K562 (cell line): ENCODE measurements around the gene RPS6KA2. TPM values are rescaled to one million over a fixed set of nuclear protein-coding genes. Genes with fewer than 3 reads are reported as not detected.

Experiments
- ATAC-seq: fragments of 200-7000 bp; cut with Tn5 transposase; 3 replicates; pipeline ENCODE4 v1.9.1; 2020; ENCODE audit warnings: moderate library complexity
- BruUV-seq: library from RNA; stranded (reverse); fragments of 400-500 nt; replicated peaks from 2 replicates; lab custom pipeline; 2021; lab: Mats Ljungman, UMichigan
- CTCF ChIA-PET: fragments of 300-600 bp; formaldehyde crosslinking; extraction: SDS; loops from one replicate; lab custom pipeline; 2021; ENCODE audit warnings: low intra/inter-chr PET ratio; lab: Yijun Ruan, JAX
- POLR2A ChIA-PET: fragments of 300-600, 350-650 bp; sonication (Branson Sonifier 250); formaldehyde crosslinking; extraction: SDS; loops from one replicate; lab custom pipeline; 2021; ENCODE audit warnings: antibody characterized with exemption, inconsistent platforms; lab: Yijun Ruan, JAX
- DNase-seq, 4 experiments: peaks; one replicate each; pipeline versions ENCODE4 v3.0.0 to v3.0.0-alpha.2; 2011 to 2018; ENCODE audit warnings: low spot score in 3 of 4, mixed read lengths in 3 of 4; ENCODE audit errors: extremely low read depth in 1 of 4
- FAIRE-seq: peaks from 2 replicates; lab custom pipeline; 2011; peaks lifted over from hg19 to GRCh38; lab: Jason Lieb, UNC
- H2AFZ ChIP-seq: 2 replicates; pipeline ENCODE4 v1.6.0; 2011; ENCODE audit warnings: low read depth, low read length, control low read depth, inconsistent platforms
- H3K27ac ChIP-seq: fragments of 200-600 bp; 3 replicates; pipeline ENCODE4 v1.8.0; 2011; ENCODE audit warnings: low read depth, mild to moderate bottlenecking, control low read depth, inconsistent platforms, low read length, moderate library complexity, mixed read lengths; ENCODE audit errors: extremely low read depth
- H3K27me3 ChIP-seq, 2 experiments: fragments of 300-600 bp in 1 of 2; 2 replicates in 1 of 2; 3 replicates in 1 of 2; pipeline versions ENCODE4 v1.6.0 to v1.8.0; 2011; ENCODE audit warnings: inconsistent platforms in 2 of 2, low read length in 2 of 2, mild to moderate bottlenecking in 1 of 2, mixed read lengths in 1 of 2, moderate library complexity in 1 of 2; ENCODE audit not compliant: control insufficient read depth in 2 of 2, insufficient read depth in 2 of 2
- H3K36me3 ChIP-seq: fragments of 300-600 bp; 3 replicates; pipeline ENCODE4 v1.8.0; 2011; ENCODE audit warnings: mild to moderate bottlenecking, low read length, inconsistent platforms; ENCODE audit not compliant: control insufficient read depth, insufficient read depth
- H3K4me1 ChIP-seq, 2 experiments: fragments of 200-600 bp in 1 of 2; replicated peaks in 1 of 2; 2 replicates in 1 of 2; 3 replicates in 1 of 2; pipeline versions ENCODE4 v1.5.1 to v1.8.0; 2011; ENCODE audit warnings: inconsistent platforms in 2 of 2, low read length in 2 of 2, mild to moderate bottlenecking in 1 of 2, mixed read lengths in 1 of 2, moderate library complexity in 1 of 2; ENCODE audit not compliant: control insufficient read depth in 2 of 2, insufficient read depth in 2 of 2
- H3K4me2 ChIP-seq: 2 replicates; pipeline ENCODE4 v1.6.1; 2011; ENCODE audit warnings: low read length, control low read depth, inconsistent platforms, mixed read lengths; ENCODE audit not compliant: insufficient read depth
- H3K4me3 ChIP-seq: fragments of 200-600 bp; sonication (generic), shearing (Covaris generic); 2 replicates; pipeline ENCODE4 v1.5.1; 2016; ENCODE audit warnings: control low read depth, inconsistent platforms
- H3K79me2 ChIP-seq: fragments of 200-600 bp; 3 replicates; pipeline ENCODE4 v1.8.0; 2011; ENCODE audit warnings: low read length, inconsistent platforms; ENCODE audit not compliant: control insufficient read depth, insufficient read depth
- H3K9ac ChIP-seq, 2 experiments: 2 replicates each; pipeline versions ENCODE4 v1.6.0 to v1.6.1; 2011; ENCODE audit warnings: low read depth in 2 of 2, low read length in 2 of 2, control low read depth in 1 of 2, inconsistent platforms in 1 of 2, mild to moderate bottlenecking in 1 of 2, mixed read lengths in 1 of 2; ENCODE audit not compliant: insufficient read depth in 1 of 2
- H3K9me1 ChIP-seq: one replicate; pipeline ENCODE4 v1.6.0; 2011; ENCODE audit warnings: inconsistent platforms, mild to moderate bottlenecking, low read length, moderate library complexity; ENCODE audit not compliant: control insufficient read depth, insufficient read depth
- H3K9me3 ChIP-seq: replicated peaks from 2 replicates; pipeline ENCODE4 v1.5.1; 2011; ENCODE audit warnings: low read depth, low read length, inconsistent platforms; ENCODE audit not compliant: control insufficient read depth, insufficient read depth
- H4K20me1 ChIP-seq: replicated peaks from 2 replicates; pipeline ENCODE4 v1.6.1; 2011; ENCODE audit warnings: low read length, inconsistent platforms, mixed read lengths; ENCODE audit not compliant: control insufficient read depth, insufficient read depth
- BRF1 ChIP-seq: IDR thresholded peaks from 3 replicates; pipeline ENCODE4 v1.6.1; 2011; ENCODE audit warnings: borderline replicate concordance, mild to moderate bottlenecking; ENCODE audit not compliant: insufficient read length; ENCODE audit errors: extremely low read depth
- DMBX1 ChIP-seq: fragments of 250-450 bp; sonication (Bioruptor Pico); IDR thresholded peaks from 2 replicates; pipeline ENCODE4 v1.8.0; 2022; ENCODE audit warnings: inconsistent platforms, mild to moderate bottlenecking, moderate library complexity, borderline replicate concordance
- GATA2 ChIP-seq: sonication (generic); formaldehyde crosslinking; IDR thresholded peaks from 2 replicates; pipeline ENCODE4 v1.4.0; 2020; ENCODE audit warnings: mild to moderate bottlenecking, missing genetic modification reagents
- POLR2G ChIP-seq: fragments of 200-400 bp; formaldehyde crosslinking; IDR thresholded peaks from 2 replicates; pipeline ENCODE4 v1.6.1; 2017; ENCODE audit warnings: low read depth, mild to moderate bottlenecking, antibody characterized with exemption, low read length, moderate library complexity
- RFX5 ChIP-seq: IDR thresholded peaks from 2 replicates; pipeline ENCODE4 v1.6.1; 2011; ENCODE audit warnings: low read depth, mild to moderate bottlenecking, improper control_type of control experiment, low read length
- SRSF3 ChIP-seq: fragments of 200-400 bp; formaldehyde crosslinking; IDR thresholded peaks from 2 replicates; pipeline ENCODE4 v1.6.1; 2016; ENCODE audit warnings: mild to moderate bottlenecking, low read length, moderate library complexity; ENCODE audit not compliant: insufficient read depth
- ZNF318 ChIP-seq, 2 experiments: fragments of 450-650 bp; IDR thresholded peaks; 2 replicates each; pipeline ENCODE4 v1.6.1; 2016; ENCODE audit warnings: mild to moderate bottlenecking in 2 of 2, borderline replicate concordance in 1 of 2, low read depth in 1 of 2, moderate library complexity in 1 of 2
- ZNF347 ChIP-seq: fragments of 450-650 bp; formaldehyde crosslinking; IDR thresholded peaks from 2 replicates; pipeline ENCODE4 v1.4.0; 2020; ENCODE audit warnings: low read depth, mild to moderate bottlenecking, moderate library complexity
- WGBS: fragments of 100-300 bp; shearing (Covaris generic); methylation state at CpG from one replicate; pipeline ENCODE4 v1.1.6; 2016; ENCODE audit warnings: low coverage, mixed read lengths; ENCODE audit not compliant: insufficient coverage; ENCODE audit errors: missing lambda C conversion rate; 5-methylcytosine and 5-hydroxymethylcytosine counted together
- in situ Hi-C: fragments of 300-500 bp; cut with MboI; formaldehyde crosslinking; loops from 4 replicates; pipeline ENCODE4 v1.15.0; 2018; ENCODE audit warnings: inconsistent platforms, mixed read lengths
- intact Hi-C: fragments of 100-400 bp; cut with micrococcal nuclease; formaldehyde crosslinking; loops from 2 replicates; pipeline ENCODE4 v1.14.2; 2022
- polyA plus RNA-seq, 8 experiments: library from polyadenylated mRNA; depleted of rRNA in 4 of 8; stranded (reverse) in 5 of 8; unstranded in 3 of 8; fragments of >200 nt; fragmentation: Nextera tagmentation in 2 of 8; fragmentation: Illumina TruSeq in 1 of 8; extraction: Ambion mirVana in 2 of 8; extraction: Trizol in 1 of 8; gene quantifications; 2 replicates each; pipeline versions ENCODE4 v1.2.1 to v1.2.3, GENCODE V29; 2011 to 2014; ENCODE audit warnings: inconsistent platforms in 1 of 8, missing spikeins in 1 of 8
- total RNA-seq, 7 experiments: library from RNA; depleted of rRNA in 6 of 7; stranded (reverse); fragments of >200 nt in 6 of 7; fragmentation: Illumina TruSeq in 2 of 7; extraction: Trizol in 2 of 7; gene quantifications; 2 replicates each; pipeline versions ENCODE4 v1.2.1 to v1.2.3, GENCODE V29; 2011 to 2021; ENCODE audit warnings: low replicate concordance in 1 of 7

Gene RPS6KA2
- total and polyA plus RNA-seq, 9 of the 15 experiments (the other 6 are each of a cell fraction or from before 2014, with no cell fraction given): 0.29 to 1.00 (median 0.53) TPM

- POLR2A ChIA-PET: interaction anchor here (0.7 kb wide), 1 partner anchor 95 kb away, joined by 3 read pairs; no protein-coding TSS in a partner anchor
- DNase-seq: no peak
- Histone ChIP-seq H3K9me1 (no peaks in the 10 kb centered on the region), H3K27ac (no peak overlapping the region), H3K4me3 (no peak overlapping the region), H3K9me3 (no peaks in the 10 kb centered on the region), H3K4me1 (no peaks in the 10 kb centered on the region; a peak in 1 of 5 replicates), H3K36me3 (no peaks in the 10 kb centered on the region), H3K27me3 (peaks cover 30 to 64% of the 10 kb centered on the region in 2 experiments), H2AFZ (no peak overlapping the region), H4K20me1 (peaks cover 3% of the 10 kb centered on the region; the same call in 1 of the 2 replicates), H3K9ac (no peak overlapping the region), H3K79me2 (no peaks in the 10 kb centered on the region), H3K4me2 (no peak overlapping the region)
- intact Hi-C loops (no loop called here), in situ Hi-C loops (no loop called here)
- CTCF ChIA-PET: no interaction called here
- WGBS: 0% methylated on average over 18 of the region's 18 CpGs
- no TSS peak for BruUV-seq
- no peak for FAIRE-seq
- ATAC-seq: no peak
- no peak for TF ChIP-seq POLR2G
- TF ChIP-seq GATA2 (CRISPR knock-in tag): no peak
- TF ChIP-seq ZNF318 (IDR thresholded peaks at IDR 0.05; ENCODE audit: borderline replicate concordance in 1 of 2, low read depth in 1 of 2): no peak
- no peak for TF ChIP-seq BRF1
- TF ChIP-seq SRSF3: no peak
- no peak for TF ChIP-seq DMBX1
- TF ChIP-seq RFX5: no peak
- TF ChIP-seq ZNF347 (CRISPR knock-in tag): no peak
These were observed 41.0 kb upstream of the RPS6KA2 start for GRCh38 chr6:166667796-166668610.
